ENCODE data around the gene ZFYVE9.
"Not testable (repeated sequence)": the region's sequence is repeated elsewhere in the genome, so short reads cannot be mapped to it uniquely, and the experiment has no call there.

The ZFYVE9 gene

DNA sequence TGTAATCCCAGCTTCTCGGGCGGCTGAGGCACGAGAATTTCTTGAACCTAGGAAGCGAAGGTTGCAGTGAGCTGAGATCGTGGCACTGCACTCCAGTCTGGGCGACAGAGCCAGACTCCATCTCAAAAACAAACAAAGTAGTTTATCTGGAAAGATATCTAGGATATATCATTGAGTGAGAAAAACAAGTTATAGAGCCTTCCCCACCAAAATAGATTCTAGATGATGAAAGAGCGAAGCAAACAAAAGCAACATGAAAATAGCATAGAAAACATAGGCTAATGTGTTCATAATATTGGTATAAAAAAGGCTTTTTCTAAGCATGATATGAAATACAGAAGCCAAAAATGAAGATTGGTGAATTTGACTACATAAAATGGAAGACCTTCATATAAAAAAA is 52.1 kb downstream of the ZFYVE9 start:
- TF ChIP-seq, protein P1, sequence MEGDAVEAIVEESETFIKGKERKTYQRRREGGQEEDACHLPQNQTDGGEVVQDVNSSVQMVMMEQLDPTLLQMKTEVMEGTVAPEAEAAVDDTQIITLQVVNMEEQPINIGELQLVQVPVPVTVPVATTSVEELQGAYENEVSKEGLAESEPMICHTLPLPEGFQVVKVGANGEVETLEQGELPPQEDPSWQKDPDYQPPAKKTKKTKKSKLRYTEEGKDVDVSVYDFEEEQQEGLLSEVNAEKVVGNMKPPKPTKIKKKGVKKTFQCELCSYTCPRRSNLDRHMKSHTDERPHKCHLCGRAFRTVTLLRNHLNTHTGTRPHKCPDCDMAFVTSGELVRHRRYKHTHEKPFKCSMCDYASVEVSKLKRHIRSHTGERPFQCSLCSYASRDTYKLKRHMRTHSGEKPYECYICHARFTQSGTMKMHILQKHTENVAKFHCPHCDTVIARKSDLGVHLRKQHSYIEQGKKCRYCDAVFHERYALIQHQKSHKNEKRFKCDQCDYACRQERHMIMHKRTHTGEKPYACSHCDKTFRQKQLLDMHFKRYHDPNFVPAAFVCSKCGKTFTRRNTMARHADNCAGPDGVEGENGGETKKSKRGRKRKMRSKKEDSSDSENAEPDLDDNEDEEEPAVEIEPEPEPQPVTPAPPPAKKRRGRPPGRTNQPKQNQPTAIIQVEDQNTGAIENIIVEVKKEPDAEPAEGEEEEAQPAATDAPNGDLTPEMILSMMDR (conservative IDR thresholded peaks at IDR 0.05; ENCODE audit: low read length), result no peak
- H3K4me3 ChIP-seq (ENCODE audit: low read length), result no peak overlapping the region
- DNase-seq (ENCODE audit: low read depth), result no peak

DNA sequence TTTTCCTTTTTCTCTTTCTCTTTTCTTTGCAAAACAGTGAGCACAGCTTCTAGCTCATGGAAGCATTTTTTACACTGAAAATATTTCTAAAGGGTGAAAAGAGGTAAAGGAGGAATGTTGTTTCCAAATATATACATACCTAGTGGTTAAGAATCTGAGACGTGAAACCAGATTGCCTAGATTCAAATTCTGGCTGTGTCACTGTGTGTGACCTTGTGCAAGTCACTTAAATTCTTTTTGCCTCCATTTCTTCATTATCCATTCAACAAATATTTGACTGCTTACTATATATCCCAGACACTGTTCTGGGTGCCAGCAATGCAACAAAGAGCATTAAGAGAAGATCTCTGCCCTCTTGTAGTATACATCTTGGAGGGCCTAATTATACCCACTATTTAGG is 53.3 kb downstream of the ZFYVE9 start:
- DNase-seq (ENCODE audit: low read depth), result peak; percentile 55
- TF ChIP-seq, protein P1 (conservative IDR thresholded peaks at IDR 0.05; ENCODE audit: low read length), result no peak
- H3K4me3 ChIP-seq (ENCODE audit: low read length), result no peak overlapping the region

DNA sequence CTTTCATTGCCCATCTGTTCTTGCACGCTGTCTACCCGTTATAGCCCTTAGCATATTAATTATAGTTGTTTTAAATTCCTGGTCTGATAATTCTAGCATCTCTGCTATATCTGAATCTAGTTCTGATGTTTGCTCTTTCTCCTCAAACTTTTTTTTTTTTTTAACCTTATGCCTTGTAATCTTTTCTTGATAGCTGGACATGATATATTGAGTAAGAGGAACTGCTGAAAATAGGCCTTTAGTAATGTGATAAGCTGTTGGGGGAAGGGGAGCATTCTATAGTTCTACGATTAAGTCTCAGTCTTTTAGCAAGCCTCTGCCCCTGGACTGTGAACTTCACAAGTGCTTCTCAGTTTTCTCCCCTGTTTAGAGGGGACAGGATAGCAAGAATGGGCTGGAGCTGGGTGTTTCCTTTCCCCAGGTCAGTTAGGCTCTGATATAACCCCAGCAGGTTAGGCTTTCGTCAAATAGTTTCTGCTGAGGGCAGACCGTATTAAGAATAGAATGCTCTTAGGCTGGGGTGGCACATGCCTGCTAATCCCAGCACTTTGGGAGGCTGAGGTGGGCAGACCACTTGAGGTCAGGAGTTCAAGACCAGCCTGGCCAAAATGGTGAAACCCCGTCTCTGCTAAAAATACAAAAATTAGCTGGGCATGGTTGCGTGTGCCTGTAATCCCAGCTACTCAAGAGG is 62.2 kb downstream of the ZFYVE9 start:
- no peak for DNase-seq (ENCODE audit: low read depth)
- TF ChIP-seq, protein P1 (conservative IDR thresholded peaks at IDR 0.05; ENCODE audit: low read length), result no peak
- no peak overlapping the region for H3K4me3 ChIP-seq (ENCODE audit: low read length)

DNA sequence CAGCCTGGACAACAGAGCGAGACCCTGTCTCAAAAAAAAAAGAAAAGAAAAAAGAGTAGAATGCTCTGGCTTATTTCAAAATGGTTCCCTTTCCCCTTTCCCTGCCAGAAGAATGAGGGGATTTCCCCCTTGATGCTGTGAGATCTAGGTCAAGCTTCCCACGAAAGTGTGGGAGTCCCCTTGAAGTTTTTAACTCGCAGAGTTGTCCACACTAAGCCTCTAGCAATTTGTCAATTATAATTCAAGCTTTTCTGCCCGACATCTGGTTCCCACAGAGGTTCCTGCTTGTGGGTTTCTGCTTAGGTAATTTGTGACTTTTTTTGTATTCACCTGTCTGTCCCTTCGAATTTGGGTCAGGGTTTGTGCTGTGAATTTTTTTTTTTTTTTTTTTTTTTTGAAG is 62.8 kb downstream of the ZFYVE9 start:
- no peak for DNase-seq (ENCODE audit: low read depth)
- H3K4me3 ChIP-seq (ENCODE audit: low read length), result no peak overlapping the region
- TF ChIP-seq, protein P1 (conservative IDR thresholded peaks at IDR 0.05; ENCODE audit: low read length), result no peak

GRCh38 chr1:52206686-52207085 is 64.8 kb downstream of the ZFYVE9 start:
- not testable (repeated sequence) for H3K4me3 ChIP-seq (ENCODE audit: low read length); DNase-seq (ENCODE audit: low read depth)

GRCh38 chr1:52209429-52209828 is 67.5 kb downstream of the ZFYVE9 start:
- no peak overlapping the region for H3K4me3 ChIP-seq (ENCODE audit: low read length)
- TF ChIP-seq, protein P1 (conservative IDR thresholded peaks at IDR 0.05; ENCODE audit: low read length), result no peak
- DNase-seq (ENCODE audit: low read depth), result no peak

DNA sequence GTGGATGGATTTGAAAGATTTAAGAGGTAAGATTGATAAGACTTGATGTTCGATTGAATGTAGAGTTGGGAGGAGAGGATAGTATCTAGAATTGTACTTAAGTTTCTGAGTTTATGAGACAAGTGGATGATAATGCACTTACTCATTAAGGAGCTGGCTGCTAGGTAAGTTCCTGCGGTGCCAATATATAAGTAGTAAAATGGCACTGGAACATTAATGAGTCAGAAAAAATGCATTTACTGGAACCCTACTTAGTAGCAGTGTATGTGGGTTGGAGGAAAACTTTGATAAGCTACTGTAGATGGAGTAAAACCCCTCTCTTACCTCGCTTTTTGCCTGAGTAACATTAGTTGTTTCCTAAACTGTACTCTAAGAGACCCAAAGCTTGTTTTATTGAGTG is 68.2 kb downstream of the ZFYVE9 start:
- H3K4me3 ChIP-seq (ENCODE audit: low read length), result no peak overlapping the region
- no peak for DNase-seq (ENCODE audit: low read depth)
- TF ChIP-seq, protein P1 (conservative IDR thresholded peaks at IDR 0.05; ENCODE audit: low read length), result no peak

Data from AG10803 (cell line).